Measurements from ENCODE around the gene CHAT.

The CHAT gene

DNA sequence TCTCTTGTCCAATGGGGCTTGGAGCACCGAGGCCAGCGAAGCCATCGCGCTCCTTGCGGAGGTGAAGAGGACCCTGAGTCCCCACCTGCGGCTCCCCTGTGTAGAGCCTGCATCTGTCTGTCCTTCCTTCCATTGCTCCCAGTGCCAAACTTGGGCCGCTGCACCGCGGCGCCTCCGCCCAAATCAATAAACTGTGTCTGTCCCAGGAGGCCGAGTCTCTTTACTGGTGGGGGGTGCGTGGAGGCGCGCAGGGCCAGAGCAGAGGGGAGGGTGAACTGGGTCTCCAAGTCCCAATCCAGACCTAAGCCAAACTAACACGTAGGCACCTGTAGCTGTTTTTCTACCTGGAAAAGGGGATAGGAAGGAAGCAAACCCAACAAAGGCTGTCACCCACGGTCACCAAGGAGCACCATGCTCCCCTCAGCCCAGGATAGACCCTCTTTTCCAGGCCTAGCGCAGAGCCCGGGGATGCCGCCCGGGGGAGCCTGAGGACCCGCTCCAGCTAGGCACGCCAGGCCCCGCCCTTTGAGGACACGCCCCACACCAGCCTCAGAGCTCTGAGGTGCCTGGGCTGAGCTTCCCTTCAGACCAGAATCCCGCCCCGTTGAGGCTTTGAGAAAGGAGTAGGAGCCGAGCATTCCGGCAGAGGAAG, 1.2 kb upstream of the CHAT start:
- DNase-seq: no peak

DNA sequence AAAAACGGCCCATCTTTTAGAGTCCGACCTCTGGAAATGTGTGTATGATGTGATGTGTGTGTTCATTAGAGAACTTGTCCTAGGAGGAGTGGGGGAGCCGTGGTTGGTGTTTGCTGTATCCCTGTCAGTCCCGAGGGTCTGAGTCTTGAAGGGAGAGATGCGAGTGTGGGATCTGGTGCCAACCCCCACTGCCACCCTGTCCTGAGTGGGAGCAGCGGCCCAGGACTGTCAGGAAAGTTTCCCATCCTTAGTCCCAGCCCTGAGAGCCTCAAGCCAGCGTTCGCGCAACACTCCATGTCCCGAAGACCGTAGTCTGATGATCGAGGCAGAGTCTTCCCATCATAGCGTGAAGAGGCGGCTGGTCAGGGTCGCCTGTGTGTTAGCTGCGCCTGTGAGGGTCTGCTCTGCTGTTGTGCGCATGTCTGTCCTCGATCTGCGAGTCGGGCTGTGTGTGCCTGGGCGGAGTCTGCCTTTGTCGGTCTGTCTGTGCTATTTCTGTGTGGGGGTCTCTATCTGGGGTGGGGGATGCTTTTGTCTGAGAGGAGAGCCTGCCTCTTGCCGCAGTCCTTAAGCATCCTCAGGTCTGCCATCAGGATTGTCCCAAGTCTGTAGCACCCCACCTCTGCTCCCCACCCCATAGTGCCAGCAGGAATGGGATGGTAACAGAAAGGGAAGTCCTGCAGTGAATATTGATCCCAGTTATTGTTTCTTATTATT, 514 bp upstream of the CHAT start:
- DNase-seq: no peak

GRCh38 chr10:49614242-49615198, 683 bp downstream of the CHAT start:
- DNase-seq: no peak

DNA sequence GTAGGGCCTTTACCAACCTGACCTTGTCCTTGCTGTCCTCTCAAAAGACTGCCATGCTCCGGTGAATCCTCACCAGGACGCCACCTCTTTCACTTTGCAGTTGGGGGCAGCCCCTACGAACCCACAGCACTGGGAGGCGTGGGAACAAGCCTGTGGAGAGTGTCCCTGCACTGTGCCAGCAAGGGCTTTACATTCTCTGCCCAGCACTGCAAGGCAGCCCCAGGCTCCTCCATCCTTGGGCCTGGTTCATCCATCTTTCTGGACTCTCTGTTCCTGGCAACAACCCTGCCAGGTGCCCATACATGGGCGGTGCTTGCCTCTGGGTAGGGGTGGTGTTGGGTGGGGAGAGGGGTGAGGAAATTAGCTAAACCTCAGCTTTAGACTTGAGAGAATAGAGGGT, 1.4 kb downstream of the CHAT start:
- DNase-seq: no peak

GRCh38 chr10:49615721-49616120, 1.9 kb downstream of the CHAT start:
- no peak for DNase-seq

GRCh38 chr10:49616421-49617101, 2.7 kb downstream of the CHAT start:
- DNase-seq: no peak

DNA sequence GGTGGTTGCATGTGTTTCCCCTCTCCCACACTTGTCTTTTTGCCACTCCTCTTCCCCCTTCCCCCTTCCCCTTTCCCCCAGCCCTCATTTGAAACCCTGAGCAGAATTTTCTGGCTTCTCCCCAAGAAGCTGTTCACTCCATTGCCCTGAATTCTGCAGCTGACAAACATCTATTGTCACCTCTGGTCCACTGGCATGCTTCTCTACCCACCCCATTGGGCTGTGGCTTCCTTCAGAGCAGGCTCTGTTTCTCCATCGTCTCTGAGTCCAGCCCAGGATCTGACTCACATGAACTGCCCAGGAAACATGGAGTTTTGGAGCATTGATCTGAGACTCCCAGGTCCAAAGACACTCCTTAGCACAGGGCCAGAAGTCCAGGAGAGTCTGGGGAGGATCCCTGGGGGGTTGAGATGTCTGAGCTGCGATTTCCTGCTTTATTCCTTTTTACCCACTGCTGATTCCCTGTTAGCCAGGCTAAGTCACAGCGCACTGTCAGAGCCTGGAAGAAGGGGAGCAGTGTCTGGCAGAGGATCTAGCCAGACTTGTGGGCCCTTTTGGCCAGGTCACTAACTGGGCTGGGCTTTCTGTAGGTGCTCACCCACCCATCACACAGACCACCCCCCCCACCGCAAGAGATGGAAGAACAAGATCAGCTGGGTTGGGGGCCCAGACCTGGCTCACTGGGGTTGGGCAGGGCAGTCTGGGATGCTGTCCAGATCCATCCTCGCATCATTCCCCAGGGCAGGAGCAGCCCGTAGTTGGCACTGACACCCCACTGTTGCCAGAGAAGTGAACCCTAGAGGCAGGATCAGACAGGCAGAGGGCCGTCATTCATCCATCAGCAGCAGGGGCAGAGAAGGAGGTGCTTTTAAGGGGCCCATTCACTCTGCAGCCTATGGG, 3.5 kb downstream of the CHAT start:
- no peak for DNase-seq

- DNase-seq: no peak
Observed at GRCh38 chr10:49618821-49619220, 5.0 kb downstream of the CHAT start.

DNA sequence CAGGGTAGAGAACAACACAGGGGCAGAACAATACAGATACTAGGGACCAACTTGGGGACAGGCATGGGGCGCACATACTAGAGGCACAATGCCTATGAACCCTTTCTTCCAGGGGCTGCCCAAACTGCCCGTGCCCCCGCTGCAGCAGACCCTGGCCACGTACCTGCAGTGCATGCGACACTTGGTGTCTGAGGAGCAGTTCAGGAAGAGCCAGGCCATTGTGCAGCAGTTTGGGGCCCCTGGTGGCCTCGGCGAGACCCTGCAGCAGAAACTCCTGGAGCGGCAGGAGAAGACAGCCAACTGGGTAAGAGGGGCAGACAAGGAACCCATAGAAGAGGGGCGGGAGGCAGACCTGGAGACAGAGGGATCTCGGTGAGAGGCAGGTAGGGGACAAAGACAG, 5.8 kb downstream of the CHAT start:
- no peak for DNase-seq

GRCh38 chr10:49620286-49620810, 6.5 kb downstream of the CHAT start:
- no peak for DNase-seq

DNA sequence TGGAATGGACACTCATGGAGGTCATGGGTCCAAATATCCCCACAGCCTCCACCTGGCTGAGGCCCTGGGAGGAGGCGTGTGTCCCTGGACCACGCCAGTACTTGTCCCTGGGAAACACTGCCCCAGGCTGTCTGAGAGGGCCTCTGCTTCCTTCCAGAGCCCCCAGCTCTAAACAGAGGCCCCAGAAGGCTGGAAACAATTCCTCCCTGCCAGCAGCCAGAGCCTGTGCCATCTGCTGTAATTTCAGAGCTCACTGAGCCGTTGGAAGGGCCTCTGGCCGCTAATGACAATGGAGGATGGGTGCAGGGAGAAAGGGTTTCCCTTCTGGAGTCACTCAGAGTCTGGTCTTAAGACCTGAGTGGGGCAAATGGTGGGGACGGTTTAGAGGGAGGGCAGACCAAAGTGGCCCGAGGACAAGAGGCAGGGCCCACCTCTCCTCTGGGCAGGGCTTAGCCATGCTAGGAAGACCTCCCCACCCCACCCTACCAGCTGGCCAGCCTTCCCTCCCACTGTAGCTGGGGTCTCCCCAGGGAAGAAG, 7.1 kb downstream of the CHAT start:
- DNase-seq: no peak

GRCh38 chr10:49621561-49621960, 7.7 kb downstream of the CHAT start:
- no peak for DNase-seq

GRCh38 chr10:49622426-49623425, 8.9 kb downstream of the CHAT start:
- no peak for DNase-seq

DNA sequence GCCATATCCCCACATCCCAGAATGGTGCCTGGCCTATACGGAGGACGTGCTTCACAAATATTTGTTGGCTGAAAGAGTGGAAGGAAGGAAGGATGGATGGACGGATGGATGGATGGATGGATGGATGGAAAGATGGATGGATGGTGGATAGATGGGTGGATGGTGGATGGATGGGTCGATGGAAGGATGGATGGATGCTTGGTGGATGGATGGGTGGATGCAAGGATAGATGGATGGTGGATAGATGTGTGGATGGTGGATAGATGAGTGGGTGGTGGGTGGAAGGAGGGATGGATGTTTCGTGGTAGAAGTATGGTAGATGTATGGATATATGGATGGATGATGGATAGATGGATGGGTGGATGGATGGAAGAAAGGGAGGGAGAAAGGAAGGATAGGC, 10.8 kb downstream of the CHAT start:
- no peak for DNase-seq

DNA sequence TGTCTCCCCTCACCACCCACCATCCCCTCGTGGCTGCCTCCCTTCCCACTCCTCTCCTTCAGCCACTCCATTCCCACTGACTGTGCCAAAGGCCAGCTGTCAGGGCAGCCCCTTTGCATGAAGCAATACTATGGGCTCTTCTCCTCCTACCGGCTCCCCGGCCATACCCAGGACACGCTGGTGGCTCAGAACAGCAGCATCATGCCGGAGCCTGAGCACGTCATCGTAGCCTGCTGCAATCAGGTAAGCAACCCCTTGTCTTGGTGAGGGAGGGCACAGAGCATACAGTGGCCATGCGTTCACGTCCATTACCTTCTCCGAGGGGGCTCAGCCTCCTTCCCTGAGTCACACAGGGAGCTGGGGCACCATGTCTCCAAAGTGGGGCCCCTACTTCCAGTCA, 11.6 kb downstream of the CHAT start:
- DNase-seq: no peak

GRCh38 chr10:49627038-49627437, 13.2 kb downstream of the CHAT start:
- no peak for DNase-seq

DNA sequence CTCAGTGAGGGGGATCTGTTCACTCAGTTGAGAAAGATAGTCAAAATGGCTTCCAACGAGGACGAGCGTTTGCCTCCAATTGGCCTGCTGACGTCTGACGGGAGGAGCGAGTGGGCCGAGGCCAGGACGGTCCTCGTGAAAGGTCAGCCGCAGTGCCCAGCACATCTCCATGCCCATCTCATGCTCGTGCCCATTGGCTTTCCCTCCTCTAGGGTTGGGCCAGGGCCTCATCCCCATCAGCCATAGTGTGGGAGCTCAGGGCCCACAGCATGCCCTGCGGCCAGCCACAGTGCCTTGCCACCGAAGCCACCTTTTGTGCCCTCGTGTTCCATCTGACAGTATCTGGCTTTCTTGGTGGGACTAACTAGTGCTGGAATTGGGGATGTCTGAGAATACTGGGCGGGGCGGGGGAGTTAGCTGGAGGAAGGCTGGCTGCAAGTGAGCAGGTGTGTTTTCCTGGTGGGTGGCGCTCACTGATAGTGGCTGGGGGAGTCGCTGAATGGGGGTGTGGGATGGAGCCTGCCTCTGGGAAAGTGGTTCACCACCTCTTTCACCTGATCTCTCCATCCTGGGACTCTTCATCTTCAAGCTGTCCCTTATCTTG, 13.9 kb downstream of the CHAT start:
- DNase-seq: no peak

- DNase-seq: no peak
Observed at GRCh38 chr10:49628599-49628998, 14.8 kb downstream of the CHAT start.

DNA sequence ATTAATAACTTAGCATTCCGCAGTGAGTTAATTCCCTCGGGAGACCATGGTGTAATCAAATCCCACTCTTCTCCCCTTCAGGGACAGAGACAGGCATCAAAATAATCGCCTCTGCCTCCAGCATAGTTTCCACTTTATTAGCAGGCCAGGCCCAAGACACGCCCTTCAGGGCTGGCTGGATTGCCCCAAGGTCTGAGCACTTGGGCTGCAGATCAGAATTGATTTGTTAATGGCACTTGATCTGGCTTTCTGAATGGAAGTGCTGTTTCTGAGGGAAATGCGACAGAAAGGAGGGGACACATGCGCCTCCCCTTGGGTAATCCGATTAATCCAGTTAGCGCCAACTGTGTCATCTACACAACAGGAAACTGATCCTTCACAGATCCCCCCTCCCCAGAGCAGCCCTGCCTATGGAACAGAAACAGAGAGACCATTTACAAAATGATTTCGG, 15.6 kb downstream of the CHAT start:
- DNase-seq: no peak

GRCh38 chr10:49631975-49632374, 18.1 kb downstream of the CHAT start:
- DNase-seq: no peak

Data from CD4-positive, alpha-beta T cell treated with Interferon gamma for 1 hour (primary cell).